Endothelial cell of umbilical vein (primary cell): ENCODE data around the gene OR4E2. TPM values are rescaled to one million over a fixed set of nuclear protein-coding genes. Genes with fewer than 3 reads are reported as not detected.

Experiments used
- BruUV-seq: library from RNA; stranded (reverse); fragments of 400-500 nt; replicated peaks from 2 replicates; lab custom pipeline; 2021; lab: Mats Ljungman, UMichigan
- CTCF ChIA-PET: fragments of 300-600, 350-600 bp; sonication (Branson Sonifier 250); formaldehyde crosslinking; loops from one replicate; lab custom pipeline; 2021; ENCODE audit warnings: antibody characterized with exemption, inconsistent platforms; lab: Charles Lee
- POLR2A ChIA-PET: fragments of 300-600, 350-600 bp; sonication (Branson Sonifier 250); formaldehyde crosslinking; loops from one replicate; lab custom pipeline; 2021; ENCODE audit warnings: antibody characterized with exemption, inconsistent platforms; lab: Charles Lee
- DNase-seq: peaks from one replicate; pipeline ENCODE4 v3.0.0-alpha.2; 2011; ENCODE audit warnings: low read depth, low spot score
- FAIRE-seq: peaks from 2 replicates; lab custom pipeline; 2011; peaks lifted over from hg19 to GRCh38; lab: Jason Lieb, UNC
- H2AFZ ChIP-seq: 2 replicates; pipeline ENCODE4 v1.6.0; 2012; ENCODE audit warnings: low read depth, low read length, control low read depth, inconsistent platforms
- H3K27ac ChIP-seq: 2 replicates; pipeline ENCODE4 v1.5.1; 2011; ENCODE audit warnings: low read depth, mild to moderate bottlenecking, control low read depth, low read length, moderate library complexity; ENCODE audit not compliant: insufficient read depth
- H3K27me3 ChIP-seq, 2 experiments: 2 replicates each; pipeline versions ENCODE4 v1.6.0 to v1.6.1; 2011; ENCODE audit warnings: low read length in 2 of 2, mixed read lengths in 1 of 2; ENCODE audit not compliant: control insufficient read depth in 2 of 2, insufficient read depth in 2 of 2
- H3K36me3 ChIP-seq, 2 experiments: 2 replicates in 1 of 2; 3 replicates in 1 of 2; pipeline ENCODE4 v1.5.1; 2011; ENCODE audit warnings: low read length in 2 of 2, mild to moderate bottlenecking in 1 of 2, moderate library complexity in 1 of 2; ENCODE audit not compliant: control insufficient read depth in 2 of 2, insufficient read depth in 2 of 2; ENCODE audit errors: extremely low read depth in 1 of 2
- H3K4me1 ChIP-seq: 3 replicates; pipeline ENCODE4 v1.5.1; 2011; ENCODE audit warnings: mild to moderate bottlenecking, low read length; ENCODE audit not compliant: control insufficient read depth, insufficient read depth; ENCODE audit errors: extremely low read depth
- H3K4me2 ChIP-seq: 2 replicates; pipeline ENCODE4 v1.6.1; 2011; ENCODE audit warnings: low read length, control low read depth, mixed read lengths; ENCODE audit not compliant: insufficient read depth
- H3K4me3 ChIP-seq, 3 experiments: fragments of 200-600 bp in 1 of 3; sonication (generic), shearing (Covaris generic) in 1 of 3; replicated peaks in 1 of 3; 2 replicates each; pipeline ENCODE4 v1.5.1; 2011 to 2016; ENCODE audit warnings: control low read depth in 3 of 3, low read length in 3 of 3, mild to moderate bottlenecking in 2 of 3, inconsistent platforms in 1 of 3, low read depth in 1 of 3, moderate library complexity in 1 of 3; ENCODE audit not compliant: insufficient read depth in 1 of 3
- H3K79me2 ChIP-seq: 2 replicates; pipeline ENCODE4 v1.6.0; 2012; ENCODE audit warnings: low read length, inconsistent platforms; ENCODE audit not compliant: control insufficient read depth, insufficient read depth
- H3K9ac ChIP-seq: replicated peaks from 2 replicates; pipeline ENCODE3; 2011; ENCODE audit warnings: low read length, control low read depth; ENCODE audit not compliant: insufficient read depth; ENCODE audit errors: extremely low read depth
- H3K9me1 ChIP-seq: replicated peaks from 3 replicates; pipeline ENCODE4 v1.6.0; 2011; ENCODE audit warnings: mild to moderate bottlenecking, low read length; ENCODE audit not compliant: control insufficient read depth, insufficient read depth; ENCODE audit errors: extremely low read depth
- H3K9me3 ChIP-seq: replicated peaks from 2 replicates; pipeline ENCODE4 v1.5.1; 2012; ENCODE audit warnings: low read length, inconsistent platforms; ENCODE audit not compliant: control insufficient read depth, insufficient read depth
- H4K20me1 ChIP-seq: replicated peaks from 2 replicates; pipeline ENCODE3; 2011; ENCODE audit warnings: mild to moderate bottlenecking, low read length; ENCODE audit not compliant: control insufficient read depth, insufficient read depth; ENCODE audit errors: extremely low read depth
- CTCF ChIP-seq, 2 donors: IDR thresholded peaks; 1 replicate in 1 of 2; 2 replicates in 1 of 2; pipeline ENCODE4 v1.5.1; 2011; ENCODE audit warnings: low read length in 2 of 2, mild to moderate bottlenecking in 2 of 2, moderate library complexity in 2 of 2, control low read depth in 1 of 2, inconsistent platforms in 1 of 2, low read depth in 1 of 2; ENCODE audit not compliant: insufficient read depth in 1 of 2; ENCODE audit errors: extremely low read depth in 1 of 2
- EZH2 ChIP-seq: IDR thresholded peaks from 2 replicates; pipeline ENCODE4 v1.6.1; 2012; ENCODE audit warnings: borderline replicate concordance, low read depth, mild to moderate bottlenecking, moderate library complexity, low read length, inconsistent platforms; ENCODE audit not compliant: severe bottlenecking
- FOS ChIP-seq: IDR thresholded peaks from 2 replicates; pipeline ENCODE4 v1.6.1; 2011; ENCODE audit warnings: mild to moderate bottlenecking, low read length, moderate library complexity, borderline replicate concordance; ENCODE audit not compliant: insufficient read depth
- GATA2 ChIP-seq: IDR thresholded peaks from 2 replicates; pipeline ENCODE4 v1.7.0; 2011; ENCODE audit warnings: low read depth, mild to moderate bottlenecking, moderate library complexity, mixed read lengths, low read length; ENCODE audit not compliant: insufficient read length, insufficient read depth
- JUN ChIP-seq: IDR thresholded peaks from 2 replicates; pipeline ENCODE4 v1.6.1; 2011; ENCODE audit warnings: borderline replicate concordance, low read depth; ENCODE audit not compliant: insufficient read length, insufficient read depth
- MAX ChIP-seq: IDR thresholded peaks from 2 replicates; pipeline ENCODE4 v1.6.1; 2011; ENCODE audit not compliant: insufficient read depth, insufficient read length
- MYC ChIP-seq: IDR thresholded peaks from one replicate; pipeline ENCODE4 v1.6.1; 2011; ENCODE audit warnings: mild to moderate bottlenecking, low read depth, low read length
- POLR2A ChIP-seq: IDR thresholded peaks from 2 replicates; pipeline ENCODE4 v1.6.1; 2012; ENCODE audit warnings: low read depth, mild to moderate bottlenecking, control low read depth, low read length
- POLR2AphosphoS5 ChIP-seq: IDR thresholded peaks from 2 replicates; pipeline ENCODE4 v1.6.1; 2012; ENCODE audit warnings: low read depth, mild to moderate bottlenecking, control low read depth, low read length, moderate library complexity; ENCODE audit not compliant: insufficient read depth
- dilution Hi-C: fragments of 300-500 bp; cut with MboI; formaldehyde crosslinking; loops from one replicate; pipeline ENCODE4 v1.15.0; 2019; ENCODE audit warnings: low sequenced_read_pairs; ENCODE audit not compliant: extremely low pct_ligation_motif_present
- intact Hi-C: fragments of 100-400 bp; cut with micrococcal nuclease; formaldehyde crosslinking; loops from one replicate; pipeline ENCODE4 v1.10.0; 2022
- polyA plus RNA-seq, 4 experiments: library from polyadenylated mRNA; depleted of rRNA in 3 of 4; stranded (reverse) in 3 of 4; unstranded in 1 of 4; fragments of >200 nt; gene quantifications; 2 replicates each; pipeline versions ENCODE4 v1.2.1 to v1.2.3, GENCODE V29; 2011 to 2012; ENCODE audit warnings: missing spikeins in 1 of 4
- total RNA-seq: library from RNA; stranded (reverse); gene quantifications from 2 replicates; pipeline ENCODE4 v1.2.3, GENCODE V29; 2021

OR4E2 gene
- total and polyA plus RNA-seq, 2 donors (not counting 3 experiments of a cell fraction or from before 2014, with no cell fraction given), result not detected

GRCh38 chr14:21634840-21635239 lies 18.8 kb upstream of the OR4E2 start, which contains the start of gene OR10G2:
Gene OR10G2 (minus strand): TSS chr14:21634940. CDS start chr14:21634842, 98 bp downstream.
- Histone ChIP-seq H3K27ac (no peak within 1 kb of the TSS), H3K9me1 (no peaks in the 10 kb centered on the region), H3K4me3 (no peak within 1 kb of the TSS), H3K9me3 (no peaks in the 10 kb centered on the region), H2AFZ (no peak within 1 kb of the TSS), H3K27me3 (no peaks in the 10 kb centered on the region), H4K20me1 (no peaks in the 10 kb centered on the region), H3K4me1 (no peaks in the 10 kb centered on the region), H3K9ac (no peak within 1 kb of the TSS), H3K4me2 (no peak within 1 kb of the TSS), H3K79me2 (no peaks in the 10 kb centered on the region), H3K36me3 (no peaks in the 10 kb centered on the region)
- CTCF ChIA-PET, result no interaction called here
- dilution Hi-C loops, result no loop called here
- no TSS peak for BruUV-seq
- TF ChIP-seq MYC, result no peak
- no peak for TF ChIP-seq FOS
- TF ChIP-seq POLR2A, result no peak
- TF ChIP-seq GATA2, result no peak
- no peak for TF ChIP-seq MAX
- no peak for TF ChIP-seq POLR2AphosphoS5
- no peak for TF ChIP-seq JUN
- TF ChIP-seq EZH2, result no peak
- no peak for TF ChIP-seq CTCF (IDR thresholded peaks at IDR 0.05; ENCODE audit: extremely low read depth in 1 of 2, insufficient read depth in 1 of 2, low read depth in 1 of 2, low read length in 2 of 2)
- intact Hi-C loops, result no loop called here
- POLR2A ChIA-PET, result no interaction called here
- DNase-seq (no peak), FAIRE-seq (no peak)
